ENCODE measurements around the gene CFAP46. TPM values are rescaled to one million over a fixed set of nuclear protein-coding genes. Genes with fewer than 3 reads are reported as not detected.
"Not testable (repeated sequence)": the region's sequence is repeated elsewhere in the genome, so short reads cannot be mapped to it uniquely, and the experiment has no call there.

CFAP46 gene
- total RNA-seq, 1 experiment from 2014 or later = 2.7 TPM

GRCh38 chr10:132802048-132802447 lies 140.3 kb downstream of the CFAP46 start:
- DNase-seq (ENCODE audit: extremely low read depth, low read depth) = no peak

GRCh38 chr10:132799865-132800264 lies 142.5 kb downstream of the CFAP46 start:
- DNase-seq (ENCODE audit: extremely low read depth, low read depth) = no peak

GRCh38 chr10:132798876-132799275 lies 143.5 kb downstream of the CFAP46 start:
- DNase-seq (ENCODE audit: extremely low read depth, low read depth) = no peak

- no peak for DNase-seq (ENCODE audit: extremely low read depth, low read depth)
Observed at GRCh38 chr10:132798403-132798802, 144.0 kb downstream of the CFAP46 start.

- not testable (repeated sequence) for DNase-seq (ENCODE audit: extremely low read depth, low read depth)
Observed at GRCh38 chr10:132797986-132798385, 144.4 kb downstream of the CFAP46 start.

- no peak for DNase-seq (ENCODE audit: extremely low read depth, low read depth)
Observed at GRCh38 chr10:132796846-132797245, 145.5 kb downstream of the CFAP46 start.

GRCh38 chr10:132793871-132794849 lies 148.2 kb downstream of the CFAP46 start:
- DNase-seq (ENCODE audit: extremely low read depth, low read depth) = no peak

- DNase-seq (ENCODE audit: extremely low read depth, low read depth) = no peak
Observed at GRCh38 chr10:132793213-132793612, 149.2 kb downstream of the CFAP46 start.

- no peak for DNase-seq (ENCODE audit: extremely low read depth, low read depth)
Observed at GRCh38 chr10:132792796-132793195, 149.6 kb downstream of the CFAP46 start.

GRCh38 chr10:132792099-132792498 lies 150.3 kb downstream of the CFAP46 start:
- DNase-seq (ENCODE audit: extremely low read depth, low read depth) = not testable (repeated sequence)

- no peak for DNase-seq (ENCODE audit: extremely low read depth, low read depth)
Observed at GRCh38 chr10:132790934-132791829, 151.2 kb downstream of the CFAP46 start.

GRCh38 chr10:132790470-132790869 lies 151.9 kb downstream of the CFAP46 start:
- DNase-seq (ENCODE audit: extremely low read depth, low read depth) = no peak

GRCh38 chr10:132789659-132790148 lies 152.7 kb downstream of the CFAP46 start:
- no peak for DNase-seq (ENCODE audit: extremely low read depth, low read depth)

GRCh38 chr10:132788831-132789219 lies 153.5 kb downstream of the CFAP46 start:
- DNase-seq (ENCODE audit: extremely low read depth, low read depth) = no peak

GRCh38 chr10:132788180-132788830 lies 154.1 kb downstream of the CFAP46 start:
- no peak for DNase-seq (ENCODE audit: extremely low read depth, low read depth)

- DNase-seq (ENCODE audit: extremely low read depth, low read depth) = no peak
Observed at GRCh38 chr10:132787495-132788179, 154.7 kb downstream of the CFAP46 start.

- DNase-seq (ENCODE audit: extremely low read depth, low read depth) = no peak
Observed at GRCh38 chr10:132786884-132787494, 155.4 kb downstream of the CFAP46 start.

- no peak for DNase-seq (ENCODE audit: extremely low read depth, low read depth)
Observed at GRCh38 chr10:132786476-132786883, 155.9 kb downstream of the CFAP46 start.

GRCh38 chr10:132785723-132786475 lies 156.5 kb downstream of the CFAP46 start, which contains the start of gene NKX6-2:
NKX6-2 (minus strand) TSS chr10:132786147; CDS start chr10:132785948, 199 bp downstream.
- DNase-seq (ENCODE audit: extremely low read depth, low read depth) = no peak
